GM18508 (cell line): Measurements from ENCODE around the gene KDM5B.

Experiments used
- ATAC-seq: cut with Tn5 transposase; IDR thresholded peaks from one replicate; pipeline ENCODE4 v1.9.1; 2021; ENCODE audit warnings: moderate number of reproducible peaks; ENCODE audit not compliant: insufficient read depth, unreplicated experiment

Gene KDM5B

DNA sequence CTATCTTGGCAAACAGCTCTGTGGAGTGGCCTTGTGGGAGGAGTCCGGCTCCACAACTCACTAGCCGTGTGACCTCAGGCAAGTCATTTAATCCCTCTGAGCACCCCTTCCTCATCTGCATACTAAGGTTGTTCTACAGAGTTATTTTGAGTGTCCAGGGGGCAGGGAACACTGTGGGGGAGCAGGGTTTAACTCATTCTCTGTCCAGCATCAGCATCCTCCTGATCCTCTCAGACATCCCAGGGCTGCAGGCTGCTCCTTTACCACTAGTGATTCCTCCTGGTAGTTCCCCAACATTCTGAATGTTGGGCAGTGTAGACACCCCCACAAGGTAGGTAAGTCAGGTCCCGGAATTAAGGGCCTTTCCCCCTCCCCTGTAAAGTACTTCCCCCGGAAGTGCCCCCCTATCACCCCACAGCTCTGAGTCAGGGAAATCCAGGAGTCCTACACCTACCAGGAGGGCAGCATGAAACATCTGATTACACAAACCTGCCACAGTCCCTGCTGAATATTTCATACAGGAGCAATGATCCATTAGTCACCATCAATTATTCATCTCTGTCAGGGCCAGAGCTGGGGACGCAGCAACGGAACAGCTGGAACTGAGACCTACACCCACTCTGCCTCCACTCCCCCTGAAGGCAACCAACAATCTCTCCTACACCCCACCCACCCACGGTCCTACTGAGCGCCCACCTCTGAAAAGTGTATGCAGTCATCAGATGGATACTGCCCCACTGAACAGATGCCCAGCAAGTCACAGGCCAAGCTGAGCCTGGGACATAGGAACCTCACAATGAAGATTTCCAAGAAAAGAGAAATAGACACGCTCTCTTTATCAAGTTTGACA lies 118.5 kb downstream of the KDM5B start:
- ATAC-seq, result no peak

GRCh38 chr1:202689082-202689481 lies 119.1 kb downstream of the KDM5B start:
- ATAC-seq, result no peak

GRCh38 chr1:202688401-202688800 lies 119.8 kb downstream of the KDM5B start:
- no peak for ATAC-seq

DNA sequence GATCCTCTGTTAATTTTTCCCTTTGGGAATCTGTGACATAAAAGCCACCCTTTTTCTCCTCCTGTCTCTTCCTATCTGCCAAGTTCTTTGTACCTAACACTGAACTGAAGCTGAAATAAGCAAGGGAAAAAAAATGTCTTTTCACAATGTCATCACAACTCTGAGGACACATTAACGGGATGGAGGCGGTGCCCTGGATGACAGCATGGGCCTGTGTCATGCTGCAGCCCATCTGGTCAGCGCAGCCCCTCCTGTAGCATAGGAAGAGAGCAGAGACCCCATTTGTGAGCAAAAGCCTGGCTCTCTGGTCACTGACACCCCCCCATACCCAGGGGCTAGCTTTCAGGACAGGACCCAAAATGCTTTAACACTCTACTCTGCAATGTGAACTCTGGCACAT lies 120.4 kb downstream of the KDM5B start:
- ATAC-seq, result no peak

DNA sequence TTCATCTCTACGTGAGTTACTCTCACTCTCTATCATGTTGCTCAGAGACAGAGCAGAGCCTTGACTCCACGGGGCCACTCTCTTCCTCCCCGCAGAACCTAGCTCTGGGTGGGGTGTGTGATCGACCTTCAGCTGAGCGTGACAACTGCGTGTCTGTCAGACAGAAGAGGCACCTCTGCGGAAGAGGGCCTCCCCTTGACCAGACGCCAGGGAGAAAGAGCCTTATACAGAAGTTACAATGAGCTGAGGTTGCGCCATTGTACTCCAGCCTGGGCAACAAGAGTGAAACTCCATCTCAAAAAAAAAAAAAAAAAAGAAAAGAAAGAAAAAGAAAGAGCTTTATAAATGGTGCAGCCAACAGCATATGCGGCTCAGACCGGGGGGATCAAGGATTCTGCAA lies 120.9 kb downstream of the KDM5B start:
- no peak for ATAC-seq

- ATAC-seq, result no peak
Observed at GRCh38 chr1:202685641-202686040, 122.6 kb downstream of the KDM5B start.

- no peak for ATAC-seq
Observed at GRCh38 chr1:202684716-202685115, 123.5 kb downstream of the KDM5B start.

- ATAC-seq, result no peak
Observed at GRCh38 chr1:202683029-202683428, 125.2 kb downstream of the KDM5B start.

DNA sequence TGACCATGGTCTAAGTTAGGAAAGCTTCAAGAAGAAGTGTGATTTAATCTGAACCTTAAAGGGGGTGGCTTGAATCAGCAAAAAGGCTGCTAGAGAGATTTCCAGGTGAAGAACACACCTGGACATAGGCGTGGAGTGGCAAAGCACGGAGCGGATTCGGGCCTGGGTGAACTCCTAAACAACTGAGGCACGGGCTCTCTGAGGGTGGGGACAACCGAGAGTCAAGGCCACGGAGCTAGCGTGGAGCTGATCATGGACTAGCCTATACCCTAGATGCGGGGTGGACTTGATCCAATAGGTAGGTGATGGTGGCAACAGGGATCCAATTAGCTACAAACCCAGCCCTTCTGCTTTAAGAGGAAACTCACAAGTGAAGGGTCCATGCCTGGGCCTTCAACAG lies 125.7 kb downstream of the KDM5B start:
- no peak for ATAC-seq

GRCh38 chr1:202681736-202682420 lies 126.3 kb downstream of the KDM5B start:
- no peak for ATAC-seq

DNA sequence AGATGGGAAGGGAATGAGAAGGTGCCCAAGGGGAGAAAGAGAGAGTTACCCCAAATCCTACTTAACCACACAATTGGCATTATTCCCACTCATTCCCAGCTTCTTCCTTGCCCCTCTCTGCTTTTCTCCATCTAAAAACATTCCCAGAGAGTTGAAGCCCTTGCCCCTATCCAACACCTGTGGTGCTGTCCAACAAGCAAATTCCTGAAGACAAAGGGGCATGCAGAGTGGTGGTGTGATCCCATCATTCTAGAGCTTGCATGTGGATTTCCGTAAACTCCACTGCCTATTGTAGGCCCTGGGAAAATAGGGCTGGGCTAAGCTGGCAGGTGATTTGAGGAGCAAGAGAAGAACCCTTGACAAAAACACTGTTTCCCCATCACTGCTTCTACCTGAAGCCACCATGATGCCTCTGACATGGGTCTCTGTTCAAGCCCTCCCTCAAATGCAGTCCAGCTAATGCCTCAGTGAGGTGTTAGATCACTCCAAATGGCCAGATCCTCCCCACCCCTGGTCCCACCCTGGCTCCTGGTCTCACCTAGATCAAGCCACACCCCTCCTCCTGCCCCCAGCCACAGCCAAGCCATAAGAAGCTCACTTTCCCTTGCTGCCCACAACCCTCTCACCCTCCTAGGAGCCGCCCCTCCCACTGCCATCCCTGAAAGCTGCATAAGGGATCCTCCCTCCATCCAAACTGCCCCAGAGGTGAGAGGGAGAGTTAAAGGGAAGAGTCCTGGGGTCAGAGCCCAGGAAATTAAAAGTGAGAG lies 127.5 kb downstream of the KDM5B start:
- ATAC-seq, result no peak

- no peak for ATAC-seq
Observed at GRCh38 chr1:202679406-202680177, 128.6 kb downstream of the KDM5B start.

DNA sequence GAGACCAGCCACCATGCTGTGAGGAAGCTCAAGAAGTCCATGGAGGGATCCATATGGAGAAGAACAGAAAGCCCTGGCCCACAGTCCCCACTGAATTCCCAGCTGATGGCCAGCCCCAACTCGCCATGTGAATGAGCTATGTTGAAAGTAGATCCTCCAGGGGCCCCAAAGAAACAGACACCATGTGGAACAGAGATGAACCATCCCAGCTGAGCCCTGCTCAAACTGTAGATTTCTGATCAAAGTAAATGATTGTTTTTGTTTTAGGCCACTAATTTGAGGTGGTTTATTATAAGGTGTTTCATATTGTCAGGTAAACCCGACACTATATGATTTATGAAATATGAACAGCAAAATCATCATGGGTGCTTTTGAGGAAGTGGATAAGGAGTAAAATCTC lies 130.8 kb downstream of the KDM5B start:
- no peak for ATAC-seq
